Breast epithelium (tissue), 3 donors: ENCODE data around the gene DNTTIP2.

Experiments
- CTCF ChIP-seq, 3 donors: fragments of 450-650 bp; IDR thresholded peaks; one replicate each; pipeline ENCODE4 v1.5.1; 2016 to 2017; ENCODE audit warnings: antibody characterized with exemption in 3 of 3, mild to moderate bottlenecking in 3 of 3, moderate library complexity in 3 of 3
- POLR2A ChIP-seq: fragments of 450-650 bp; IDR thresholded peaks from one replicate; pipeline ENCODE4 v1.6.1; 2016; ENCODE audit warnings: antibody characterized with exemption, mild to moderate bottlenecking, moderate library complexity
- POLR2AphosphoS5 ChIP-seq, 3 donors: sonication (generic); formaldehyde crosslinking; IDR thresholded peaks; one replicate each; pipeline ENCODE4 v1.6.1; 2017; ENCODE audit warnings: antibody characterized with exemption in 3 of 3

GRCh38 chr1:93848350-93848883, 30.6 kb downstream of the DNTTIP2 start:
- TF ChIP-seq POLR2AphosphoS5 (IDR thresholded peaks at IDR 0.05) (no peak), CTCF (IDR thresholded peaks at IDR 0.05) (no peak), POLR2A (no peak)
